HCT116 (cell line): ENCODE results near the gene ARMC8. TPM values are rescaled to one million over a fixed set of nuclear protein-coding genes. Genes with fewer than 3 reads are reported as not detected.

Source experiments
- ATAC-seq: fragments of 200-7000 bp; cut with Tn5 transposase; 2 replicates; pipeline ENCODE4 v1.9.1; 2020; ENCODE audit warnings: mild to moderate bottlenecking, moderate library complexity
- BruUV-seq: library from RNA; stranded (reverse); fragments of 400-500 nt; replicated peaks from 2 replicates; lab custom pipeline; 2021; lab: Mats Ljungman, UMichigan
- CTCF ChIA-PET: fragments of 300-600 bp; sonication (Branson Sonifier 250); formaldehyde crosslinking; loops from one replicate; lab custom pipeline; 2021; ENCODE audit warnings: antibody characterized with exemption; lab: Charles Lee
- POLR2A ChIA-PET: fragments of 300-600, 350-600 bp; sonication (Branson Sonifier 250); formaldehyde crosslinking; loops from one replicate; lab custom pipeline; 2021; ENCODE audit warnings: antibody characterized with exemption; lab: Charles Lee
- RAD21 ChIA-PET, 2 experiments: fragments of 300-600 bp; sonication (Branson Sonifier 250); formaldehyde crosslinking; loops; one replicate each; lab custom pipeline; 2023; ENCODE audit warnings: low total read pairs in 2 of 2; ENCODE audit not compliant: uncharacterized antibody in 2 of 2, unreplicated experiment in 2 of 2, low non-redundant PET in 1 of 2; lab: Charles Lee
- DNase-seq: peaks from one replicate; pipeline ENCODE4 v3.0.0-alpha.2; 2010; ENCODE audit warnings: low read depth, low spot score
- H2AFZ ChIP-seq: fragments of 200-600 bp; shearing (Covaris generic), sonication (generic); 2 replicates; pipeline ENCODE4 v1.6.1; 2017; ENCODE audit warnings: low read depth, mixed run types, mixed read lengths, antibody characterized with exemption, low read length; ENCODE audit not compliant: poor library complexity, severe bottlenecking
- H3K27ac ChIP-seq: 2 replicates; pipeline ENCODE4 v1.5.1; 2012; ENCODE audit warnings: low read depth, low read length
- H3K27me3 ChIP-seq: fragments of 200-600 bp; sonication (generic); 2 replicates; pipeline ENCODE4 v1.6.1; 2016; ENCODE audit warnings: mixed run types, low read length, mixed read lengths; ENCODE audit not compliant: insufficient read depth
- H3K36me3 ChIP-seq, 2 experiments: fragments of 200-500 bp in 1 of 2; fragments of 200-600 bp in 1 of 2; sonication (Bioruptor generic) in 1 of 2; sonication (generic) in 1 of 2; 2 replicates each; pipeline versions ENCODE4 v1.5.1 to v1.6.1; 2014 to 2016; ENCODE audit warnings: low read length in 2 of 2, inconsistent platforms in 1 of 2, mixed read lengths in 1 of 2, mixed run types in 1 of 2; ENCODE audit not compliant: insufficient read depth in 2 of 2, control insufficient read depth in 1 of 2
- H3K4me1 ChIP-seq, 2 experiments: fragments of 200-600 bp in 1 of 2; sonication (generic) in 1 of 2; 2 replicates each; pipeline versions ENCODE4 v1.5.1 to v1.6.1; 2012 to 2017; ENCODE audit warnings: low read length in 2 of 2, inconsistent platforms in 1 of 2, mild to moderate bottlenecking in 1 of 2, mixed read lengths in 1 of 2, mixed run types in 1 of 2, moderate library complexity in 1 of 2; ENCODE audit not compliant: insufficient read depth in 2 of 2, control insufficient read depth in 1 of 2
- H3K4me2 ChIP-seq: fragments of 200-600 bp; sonication (generic); 2 replicates; pipeline ENCODE4 v1.6.1; 2017; ENCODE audit warnings: mixed run types, low read length, mixed read lengths
- H3K4me3 ChIP-seq, 2 experiments: fragments of 200-600 bp in 1 of 2; sonication (generic) in 1 of 2; replicated peaks in 1 of 2; 2 replicates each; pipeline ENCODE4 v1.5.1; 2011 to 2016; ENCODE audit warnings: low read length in 2 of 2, control low read depth in 1 of 2, low read depth in 1 of 2, mild to moderate bottlenecking in 1 of 2, mixed read lengths in 1 of 2, mixed run types in 1 of 2
- H3K79me2 ChIP-seq: fragments of 200-600 bp; sonication (generic); 2 replicates; pipeline ENCODE4 v1.6.1; 2017; ENCODE audit warnings: mild to moderate bottlenecking, mixed run types, low read length, moderate library complexity, mixed read lengths; ENCODE audit not compliant: insufficient read depth
- H3K9ac ChIP-seq: fragments of 200-600 bp; sonication (generic); 2 replicates; pipeline ENCODE4 v1.6.1; 2016; ENCODE audit warnings: low read length, mixed read lengths
- H3K9me2 ChIP-seq: fragments of 200-600 bp; sonication (generic), shearing (Covaris generic); 2 replicates; pipeline ENCODE4 v1.6.1; 2017; ENCODE audit warnings: mixed run types, mild to moderate bottlenecking, moderate library complexity; ENCODE audit not compliant: insufficient read depth
- H3K9me3 ChIP-seq, 2 experiments: fragments of 200-500 bp in 1 of 2; fragments of 200-600 bp in 1 of 2; sonication (Bioruptor generic) in 1 of 2; sonication (generic) in 1 of 2; 2 replicates each; pipeline ENCODE4 v1.6.1; 2014 to 2017; ENCODE audit warnings: low read length in 2 of 2, mixed read lengths in 2 of 2, inconsistent platforms in 1 of 2, low read depth in 1 of 2, mild to moderate bottlenecking in 1 of 2, mixed run types in 1 of 2, moderate library complexity in 1 of 2; ENCODE audit not compliant: control insufficient read depth in 1 of 2, insufficient read depth in 1 of 2
- H4K20me1 ChIP-seq: fragments of 200-600 bp; sonication (generic), shearing (Covaris generic); 2 replicates; pipeline ENCODE4 v1.6.1; 2017; ENCODE audit warnings: mixed run types, mild to moderate bottlenecking, moderate library complexity; ENCODE audit not compliant: insufficient read depth
- FOSL1 ChIP-seq: IDR thresholded peaks from 2 replicates; pipeline ENCODE4 v1.6.1; 2012; ENCODE audit warnings: low read depth
- POLR2A ChIP-seq: IDR thresholded peaks from 2 replicates; pipeline ENCODE4 v1.7.0; 2011; ENCODE audit warnings: borderline replicate concordance; ENCODE audit not compliant: insufficient read depth, insufficient read length; ENCODE audit errors: extremely low read depth
- RAD21 ChIP-seq: IDR thresholded peaks from 2 replicates; pipeline ENCODE4 v1.6.1; 2012; ENCODE audit warnings: low read depth, mild to moderate bottlenecking
- ZFX ChIP-seq: fragments of 450-650 bp; IDR thresholded peaks from 2 replicates; pipeline ENCODE4 v1.6.1; 2017
- intact Hi-C: fragments of 100-400 bp; cut with micrococcal nuclease; formaldehyde crosslinking; loops from 2 replicates; pipeline ENCODE4 v1.10.0; 2022
- total RNA-seq: library from RNA; stranded (reverse); gene quantifications from one replicate; pipeline ENCODE4 v1.2.1, GENCODE V29; 2021; ENCODE audit not compliant: unreplicated experiment
- TF ChIP-seq, protein P1 (sequence below): IDR thresholded peaks from 2 replicates; pipeline ENCODE4 v1.6.1; 2012; ENCODE audit warnings: low read depth

ARMC8 gene
- total RNA-seq, 1 experiment from 2014 or later, result 36.2 TPM

DNA sequence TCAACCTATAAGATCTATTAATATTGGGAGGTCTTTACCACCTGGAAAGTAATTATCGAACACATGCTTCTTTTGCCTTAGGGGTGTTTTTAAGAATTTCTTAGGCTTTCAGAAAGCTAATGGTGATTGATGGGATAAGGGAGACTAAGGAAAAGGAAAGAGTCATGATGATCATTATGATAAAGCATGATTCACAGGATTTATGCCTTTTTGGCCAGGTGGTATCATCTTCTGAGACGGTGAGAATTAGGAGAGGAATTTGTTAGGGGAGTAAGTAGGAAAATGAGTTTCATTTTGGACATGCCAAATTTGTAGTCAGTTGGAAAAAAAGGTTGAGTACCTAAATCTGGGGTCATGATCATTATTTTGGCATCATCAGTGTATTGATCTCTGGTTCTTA lies 8.9 kb downstream of the ARMC8 start (continued):
- TF ChIP-seq ZFX, result no peak

DNA sequence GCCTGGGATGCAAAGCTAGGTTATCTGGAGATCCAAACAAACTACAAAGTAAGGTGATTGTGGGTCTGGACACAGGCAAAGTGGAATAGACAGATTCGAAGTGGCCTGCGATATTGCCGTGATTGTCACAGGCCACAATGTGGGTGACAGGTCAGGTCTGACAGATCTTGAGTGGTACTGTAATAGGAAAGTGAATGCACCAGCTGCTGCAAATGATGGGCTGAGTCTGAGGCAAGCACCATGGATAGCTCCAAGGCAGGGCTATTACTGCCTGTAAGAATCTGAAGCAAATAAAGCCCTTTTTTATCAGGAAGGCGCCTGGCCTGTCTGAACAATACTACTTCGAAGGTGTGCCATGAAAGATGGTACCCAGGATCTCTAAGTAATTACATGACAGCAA lies 10.0 kb downstream of the ARMC8 start:
- ATAC-seq, result no peak
- DNase-seq, result no peak
- RAD21 ChIA-PET, result no interaction called here

More for the DNA sequence above, 10.0 kb downstream of the ARMC8 start:
- Histone ChIP-seq H3K4me3 (no peak overlapping the region), H3K27me3 (no peaks in the 10 kb centered on the region), H3K9me3 (no peaks in the 10 kb centered on the region), H4K20me1 (peaks cover 33% of the 10 kb centered on the region; the same call in 1 of the 2 replicates), H2AFZ (no peak overlapping the region), H3K4me2 (no peak overlapping the region), H3K9me2 (no peaks in the 10 kb centered on the region), H3K4me1 (no peaks in the 10 kb centered on the region), H3K79me2 (peaks cover 87% of the 10 kb centered on the region), H3K36me3 (peaks cover 0 to 2% of the 10 kb centered on the region in 2 experiments; a peak in 1 of 4 replicates), H3K9ac (no peak overlapping the region), H3K27ac (no peak overlapping the region)
- TF ChIP-seq, protein P1, sequence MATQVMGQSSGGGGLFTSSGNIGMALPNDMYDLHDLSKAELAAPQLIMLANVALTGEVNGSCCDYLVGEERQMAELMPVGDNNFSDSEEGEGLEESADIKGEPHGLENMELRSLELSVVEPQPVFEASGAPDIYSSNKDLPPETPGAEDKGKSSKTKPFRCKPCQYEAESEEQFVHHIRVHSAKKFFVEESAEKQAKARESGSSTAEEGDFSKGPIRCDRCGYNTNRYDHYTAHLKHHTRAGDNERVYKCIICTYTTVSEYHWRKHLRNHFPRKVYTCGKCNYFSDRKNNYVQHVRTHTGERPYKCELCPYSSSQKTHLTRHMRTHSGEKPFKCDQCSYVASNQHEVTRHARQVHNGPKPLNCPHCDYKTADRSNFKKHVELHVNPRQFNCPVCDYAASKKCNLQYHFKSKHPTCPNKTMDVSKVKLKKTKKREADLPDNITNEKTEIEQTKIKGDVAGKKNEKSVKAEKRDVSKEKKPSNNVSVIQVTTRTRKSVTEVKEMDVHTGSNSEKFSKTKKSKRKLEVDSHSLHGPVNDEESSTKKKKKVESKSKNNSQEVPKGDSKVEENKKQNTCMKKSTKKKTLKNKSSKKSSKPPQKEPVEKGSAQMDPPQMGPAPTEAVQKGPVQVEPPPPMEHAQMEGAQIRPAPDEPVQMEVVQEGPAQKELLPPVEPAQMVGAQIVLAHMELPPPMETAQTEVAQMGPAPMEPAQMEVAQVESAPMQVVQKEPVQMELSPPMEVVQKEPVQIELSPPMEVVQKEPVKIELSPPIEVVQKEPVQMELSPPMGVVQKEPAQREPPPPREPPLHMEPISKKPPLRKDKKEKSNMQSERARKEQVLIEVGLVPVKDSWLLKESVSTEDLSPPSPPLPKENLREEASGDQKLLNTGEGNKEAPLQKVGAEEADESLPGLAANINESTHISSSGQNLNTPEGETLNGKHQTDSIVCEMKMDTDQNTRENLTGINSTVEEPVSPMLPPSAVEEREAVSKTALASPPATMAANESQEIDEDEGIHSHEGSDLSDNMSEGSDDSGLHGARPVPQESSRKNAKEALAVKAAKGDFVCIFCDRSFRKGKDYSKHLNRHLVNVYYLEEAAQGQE, result peak; percentile 81
- TF ChIP-seq FOSL1, result no peak
- no peak for TF ChIP-seq RAD21
- no peak for TF ChIP-seq POLR2A
- TF ChIP-seq ZFX, result no peak
- no TSS peak for BruUV-seq
- POLR2A ChIA-PET, result no interaction called here
- intact Hi-C loops, result no loop called here
- CTCF ChIA-PET, result no interaction called here
